Bronchus fibroblast of lung (primary cell): ENCODE measurements around the gene CYP4X1. TPM values are rescaled to one million over a fixed set of nuclear protein-coding genes. Genes with fewer than 3 reads are reported as not detected.

Experiments used
- total RNA-seq: library from RNA; depleted of rRNA; stranded (reverse); fragments of >200 nt; gene quantifications from 2 replicates; pipeline ENCODE4 v1.2.3, GENCODE V29; 2015

The CYP4X1 gene
- total RNA-seq: under 0.01 TPM in 1 of 2 replicates, not detected in the other

DNA sequence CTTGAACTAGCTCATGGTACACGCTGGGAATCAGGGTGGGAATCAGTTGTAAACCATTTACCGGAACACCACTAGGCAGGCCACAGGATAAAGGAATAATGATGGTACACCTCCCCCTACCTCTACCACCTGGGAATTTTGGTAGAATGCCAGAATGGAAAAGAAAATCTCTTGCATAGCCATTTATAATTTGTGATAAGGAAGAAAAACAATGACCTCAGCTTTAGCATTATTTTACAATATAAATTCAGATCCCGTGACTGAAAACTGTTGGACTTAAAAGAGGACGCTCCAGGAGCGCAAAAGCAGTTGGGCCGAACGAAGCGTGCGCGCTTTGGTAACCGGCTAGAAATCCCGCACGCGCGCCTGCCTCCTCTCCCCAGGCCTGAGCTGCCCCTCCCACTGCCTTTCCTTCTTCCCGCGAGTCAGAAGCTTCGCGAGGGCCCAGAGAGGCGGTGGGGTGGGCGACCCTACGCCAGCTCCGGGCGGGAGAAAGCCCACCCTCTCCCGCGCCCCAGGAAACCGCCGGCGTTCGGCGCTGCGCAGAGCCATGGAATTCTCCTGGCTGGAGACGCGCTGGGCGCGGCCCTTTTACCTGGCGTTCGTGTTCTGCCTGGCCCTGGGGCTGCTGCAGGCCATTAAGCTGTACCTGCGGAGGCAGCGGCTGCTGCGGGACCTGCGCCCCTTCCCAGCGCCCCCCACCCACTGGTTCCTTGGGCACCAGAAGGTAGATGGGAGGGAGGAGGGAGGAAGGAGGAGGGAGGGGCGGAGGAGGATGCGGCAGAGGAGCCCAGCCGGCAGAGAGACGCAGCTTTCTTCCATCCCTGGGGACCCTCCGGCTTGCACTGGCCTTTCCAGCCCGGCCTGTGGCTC lies at the start of gene CYP4X1:
TSS of gene CYP4X1 (plus strand) at position 402 of the 873 bp plus-strand sequence. CDS start at position 551, 149 bp downstream.

DNA sequence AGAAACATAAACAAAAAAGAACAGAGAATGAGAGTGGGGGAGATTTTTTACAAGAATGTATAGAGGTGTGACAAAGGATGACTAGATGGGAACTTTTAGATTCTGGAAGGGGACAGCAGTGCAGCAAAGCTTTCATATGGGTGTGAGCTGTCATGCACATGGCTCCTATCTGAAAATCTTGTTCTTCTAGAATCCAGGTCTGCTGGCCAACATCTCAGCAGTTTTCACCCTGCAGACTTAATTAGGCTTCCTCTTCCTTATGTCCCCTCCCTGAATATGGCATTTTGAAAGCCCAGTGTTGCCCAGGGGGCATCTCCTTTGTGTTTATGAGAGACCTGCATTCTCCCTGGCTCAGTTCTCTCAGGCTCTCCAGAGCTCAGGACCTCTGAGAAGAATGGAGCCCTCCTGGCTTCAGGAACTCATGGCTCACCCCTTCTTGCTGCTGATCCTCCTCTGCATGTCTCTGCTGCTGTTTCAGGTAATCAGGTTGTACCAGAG lies 43.7 kb downstream of the CYP4X1 start, which contains the start of gene CYP4Z1:
TSS of gene CYP4Z1 (plus strand) at position 135 of the 498 bp plus-strand sequence. CDS start at position 395, 260 bp downstream.

Other genes with a start within 250 kb of the CYP4X1 start
- gene CYP4B1, start 224.6 kb upstream of the CYP4X1 start, total RNA-seq: not detected in 2 replicates
- not detected in 2 replicates for gene CYP4A11, start 82.2 kb upstream of the CYP4X1 start, total RNA-seq
- not detected in 2 replicates for gene CYP4Z1, start 43.6 kb downstream of the CYP4X1 start, total RNA-seq
- gene CYP4A22, start 113.8 kb downstream of the CYP4X1 start, total RNA-seq: not detected in 2 replicates
- not detected in 2 replicates for gene PDZK1IP1, start 166.4 kb downstream of the CYP4X1 start, total RNA-seq
- not detected in 2 replicates for gene TAL1, start 208.6 kb downstream of the CYP4X1 start, total RNA-seq